HUDEP-2 (cell line): ENCODE data around the gene PRDX1.
"Not testable (repeated sequence)": the region's sequence is repeated elsewhere in the genome, so short reads cannot be mapped to it uniquely, and the experiment has no call there.

Experiments
- DNase-seq, 76 experiments: peaks; one replicate each; lab custom pipeline; 2025; ENCODE audit not compliant: unreplicated experiment in 76 of 76; lab: John Stamatoyannopoulos, UW

Gene PRDX1

DNA sequence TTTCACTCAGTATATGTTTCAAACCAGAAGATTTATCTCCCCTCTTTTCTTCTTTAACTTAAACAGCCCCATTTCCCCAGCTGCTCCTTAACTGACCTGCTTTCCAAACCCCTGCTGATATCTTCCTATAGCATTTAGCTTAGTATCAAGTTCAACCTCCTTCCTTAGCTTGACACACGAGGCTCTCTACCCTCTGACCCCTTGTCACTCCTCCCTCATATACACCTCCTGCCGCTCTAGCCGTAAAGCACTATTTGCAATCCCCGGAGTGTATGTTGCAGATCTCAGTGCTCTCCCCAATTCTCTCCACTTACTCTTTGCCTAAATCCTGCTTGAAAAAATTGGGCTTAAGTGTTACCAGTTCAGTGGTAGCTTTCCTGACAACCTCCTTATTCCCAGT is 15.2 kb upstream of the PRDX1 start:
- DNase-seq, result no peak

DNA sequence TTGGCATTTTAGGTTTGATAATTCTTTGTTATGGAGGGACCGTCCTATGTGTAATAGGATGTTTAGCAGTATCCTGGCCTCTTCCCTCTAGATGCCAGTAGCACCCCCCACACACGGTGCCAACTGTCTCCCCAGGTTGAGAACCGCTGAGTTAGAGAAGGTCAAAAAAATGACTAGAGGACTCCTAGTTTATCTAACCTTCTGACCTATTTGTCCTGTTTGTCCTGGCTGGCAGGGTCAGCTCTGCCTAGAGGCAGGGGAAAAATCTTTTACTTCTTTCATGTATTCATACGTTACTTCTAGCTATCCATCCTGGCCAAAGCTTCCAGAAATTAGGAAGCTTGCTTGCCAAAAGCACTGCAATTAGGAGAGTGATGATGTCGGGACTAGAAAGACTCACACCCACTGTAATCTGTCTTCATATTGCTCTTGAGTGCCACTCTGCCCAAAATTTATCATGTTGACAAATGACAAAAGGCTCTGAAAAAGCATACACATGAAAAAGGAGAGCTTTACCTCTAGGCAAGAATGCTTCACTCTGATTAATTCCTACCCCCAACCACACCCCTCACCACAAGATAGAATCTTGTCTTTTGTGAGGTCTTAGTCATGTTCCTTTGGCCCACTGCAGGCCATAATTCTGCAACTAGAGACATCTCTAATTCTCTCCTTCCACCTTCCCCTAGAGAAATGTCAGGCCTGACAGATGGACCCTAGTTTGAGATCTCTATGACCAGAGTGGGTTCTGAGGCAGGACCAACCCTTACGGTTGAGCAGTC is 14.5 kb upstream of the PRDX1 start:
- DNase-seq, result peak in 3 of 76 experiments; percentile 5 to 11 (median 6)

DNA sequence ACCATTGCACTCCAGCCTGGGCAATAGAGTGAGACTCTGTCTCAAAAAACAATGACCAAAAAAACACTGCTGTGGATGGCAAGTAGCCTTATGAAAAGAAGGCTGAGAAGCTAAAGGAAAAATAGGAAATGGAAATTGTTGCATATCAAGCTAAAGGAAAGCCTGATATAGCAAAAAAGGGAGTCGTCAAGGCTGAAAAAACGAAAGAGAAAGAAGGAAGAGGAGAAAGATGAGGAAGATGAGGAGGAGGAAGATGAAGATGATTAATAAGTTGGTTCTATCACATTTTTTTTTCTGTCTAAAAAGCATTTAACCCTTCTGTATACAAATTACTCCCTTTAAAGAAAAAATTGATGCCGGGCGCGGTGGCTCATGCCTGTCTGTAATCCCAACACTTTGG is 10.2 kb upstream of the PRDX1 start:
- no peak for DNase-seq

DNA sequence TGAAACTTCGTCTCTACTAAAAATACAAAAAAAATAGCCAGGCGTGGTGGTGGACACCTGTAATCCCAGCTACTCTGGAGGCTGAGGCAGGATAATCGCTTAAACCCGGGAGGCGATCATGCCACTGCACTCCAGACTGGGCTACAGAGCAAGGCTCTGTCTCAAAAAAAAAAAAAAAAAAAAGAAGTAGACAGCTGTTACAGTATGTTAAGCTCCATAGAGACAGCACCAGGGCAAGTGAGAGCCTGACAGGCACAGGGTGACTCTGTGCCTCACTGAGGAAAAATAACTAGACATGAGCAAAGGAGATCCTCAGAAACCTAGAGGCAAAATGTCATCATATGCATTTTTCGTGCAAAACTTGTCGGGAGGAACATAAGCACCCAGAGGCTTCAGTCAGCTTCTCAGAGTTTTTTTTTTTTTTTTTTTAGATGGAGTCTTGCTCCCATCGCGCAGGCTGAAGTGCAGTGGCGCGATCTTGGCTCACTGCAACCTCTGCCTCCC is 9.0 kb upstream of the PRDX1 start:
- no peak for DNase-seq

- no peak for DNase-seq
Measured at GRCh38 chr1:45526135-45526644, 4.5 kb upstream of the PRDX1 start.

DNA sequence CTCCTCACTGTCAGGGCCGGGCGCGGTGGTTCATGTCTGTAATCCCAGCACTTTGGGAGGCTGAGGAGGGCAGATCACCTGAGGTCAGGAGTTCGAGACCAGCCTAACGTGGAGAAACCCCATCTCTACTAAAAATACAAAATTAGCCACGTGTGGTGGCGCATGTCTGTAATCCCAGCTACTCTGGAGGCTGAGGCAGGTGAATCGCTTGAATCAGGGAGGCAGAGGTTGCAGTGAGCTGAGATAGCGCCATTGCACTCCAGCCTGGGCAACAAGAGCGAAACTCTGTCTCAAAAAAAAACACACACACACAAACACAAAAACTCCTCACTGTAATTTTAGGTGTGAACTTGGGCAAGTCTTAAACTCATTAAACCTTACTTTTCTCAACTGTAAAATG is 2.3 kb upstream of the PRDX1 start:
- not testable (repeated sequence) for DNase-seq

DNA sequence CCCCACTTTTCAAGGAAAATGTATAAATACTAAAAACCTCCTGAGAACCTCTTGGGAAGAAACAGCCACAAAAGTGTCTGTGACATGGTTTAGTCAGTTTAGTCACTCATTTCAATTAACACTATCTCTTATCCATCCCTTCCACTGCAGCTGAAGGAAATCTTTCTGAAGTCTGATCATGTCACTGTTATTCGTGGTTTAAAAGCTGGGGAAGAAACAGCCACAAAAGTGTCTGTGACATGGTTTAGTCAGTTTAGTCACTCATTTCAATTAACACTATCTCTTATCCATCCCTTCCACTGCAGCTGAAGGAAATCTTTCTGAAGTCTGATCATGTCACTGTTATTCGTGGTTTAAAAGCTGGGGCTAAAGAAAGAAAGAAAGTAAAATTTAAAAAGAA is 1.8 kb upstream of the PRDX1 start:
- not testable (repeated sequence) for DNase-seq

DNA sequence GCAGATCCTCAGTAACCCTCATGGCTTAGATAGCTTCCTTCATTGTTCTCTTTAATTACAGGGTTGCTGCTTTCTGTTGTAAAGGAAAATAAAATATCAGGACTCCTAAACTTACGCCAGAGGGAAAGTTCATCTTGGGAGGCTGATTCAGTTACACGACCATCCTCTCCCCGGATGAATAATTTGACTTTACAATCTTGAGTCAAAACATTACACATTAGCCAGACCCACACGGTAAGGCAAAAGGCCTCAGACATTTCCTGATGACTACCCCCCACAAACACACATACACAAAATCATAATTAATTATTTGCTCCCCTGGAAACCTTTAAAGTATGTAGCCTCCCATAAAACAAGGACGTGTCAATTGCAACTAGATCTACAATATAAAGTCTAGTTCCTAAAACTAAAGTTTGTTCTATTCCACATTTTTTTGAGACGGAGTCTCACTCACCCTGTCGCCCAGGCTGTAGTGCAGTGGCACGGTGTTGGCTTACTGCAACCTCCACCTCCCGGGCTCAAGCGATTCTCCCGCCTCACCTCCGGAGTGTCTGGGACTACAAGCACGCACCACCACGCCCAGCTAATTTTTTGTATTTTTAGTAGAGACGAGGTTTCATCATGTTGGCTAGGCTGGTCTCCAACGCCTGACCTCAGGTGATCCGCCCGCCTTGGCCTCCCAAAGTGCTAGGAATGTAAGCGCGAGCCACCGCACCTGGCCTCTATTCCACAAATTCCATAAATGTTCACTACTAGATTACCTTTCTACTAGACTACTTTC is 830 bp upstream of the PRDX1 start:
- no peak for DNase-seq

DNA sequence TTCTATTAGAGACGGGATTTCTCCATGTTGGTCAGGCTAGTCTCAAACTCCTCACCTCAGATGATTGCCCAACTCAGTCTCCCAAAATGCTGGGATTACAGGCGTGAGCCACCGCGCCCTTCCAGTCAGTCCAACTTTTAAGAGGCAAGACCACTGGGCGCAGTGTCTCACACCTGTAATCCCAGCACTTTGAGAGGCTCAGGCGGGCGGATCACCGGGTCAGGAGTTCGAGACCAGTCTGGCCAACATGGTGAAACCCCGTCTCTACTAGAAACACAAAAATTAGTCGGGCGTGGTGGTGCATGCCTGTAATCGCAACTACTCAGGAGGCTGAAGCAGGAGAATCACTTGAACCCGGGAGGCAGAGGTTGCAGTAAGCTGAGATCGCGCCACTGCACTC is 1.9 kb downstream of the PRDX1 start:
- not testable (repeated sequence) for DNase-seq

GRCh38 chr1:45518910-45519309 is 2.8 kb downstream of the PRDX1 start:
- no peak for DNase-seq

DNA sequence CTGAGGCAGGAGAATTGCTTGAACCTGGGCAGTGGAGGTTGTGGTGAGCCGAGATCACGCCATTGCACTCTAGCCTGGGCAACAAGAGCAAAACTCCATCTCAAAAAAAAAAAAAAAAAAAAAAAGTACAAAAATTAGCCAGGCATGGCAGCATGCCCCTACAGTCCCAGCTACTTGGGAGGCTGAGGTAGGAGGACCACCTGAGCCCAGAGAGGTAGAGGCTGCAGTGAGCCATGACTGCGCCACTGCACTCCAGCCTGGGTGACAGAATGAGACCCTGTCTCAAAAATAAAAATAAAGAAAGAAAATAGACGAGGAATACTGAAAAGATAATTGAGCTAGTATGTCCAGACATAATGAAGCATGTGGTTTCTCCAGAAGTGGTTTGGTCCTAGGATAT is 3.3 kb downstream of the PRDX1 start:
- DNase-seq, result not testable (repeated sequence)

DNA sequence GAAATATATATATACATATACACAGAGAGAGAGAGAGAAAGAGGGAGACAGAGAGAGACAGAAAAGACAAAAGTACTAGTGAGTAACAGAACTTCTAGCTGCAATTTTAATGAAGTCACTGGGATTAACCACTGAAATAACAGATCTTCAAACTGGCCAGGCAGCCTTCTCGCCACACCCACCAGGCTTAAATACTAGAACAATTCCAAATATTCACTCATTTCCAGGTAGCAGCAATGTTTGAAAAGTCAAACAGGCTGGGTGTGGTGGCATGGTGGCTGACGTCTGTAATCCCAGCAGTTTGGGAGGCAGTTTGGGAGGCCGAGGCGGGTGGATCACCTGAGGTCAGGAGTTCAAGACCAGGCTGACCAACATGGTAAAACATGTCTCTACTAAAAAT is 5.2 kb downstream of the PRDX1 start:
- no peak for DNase-seq

DNA sequence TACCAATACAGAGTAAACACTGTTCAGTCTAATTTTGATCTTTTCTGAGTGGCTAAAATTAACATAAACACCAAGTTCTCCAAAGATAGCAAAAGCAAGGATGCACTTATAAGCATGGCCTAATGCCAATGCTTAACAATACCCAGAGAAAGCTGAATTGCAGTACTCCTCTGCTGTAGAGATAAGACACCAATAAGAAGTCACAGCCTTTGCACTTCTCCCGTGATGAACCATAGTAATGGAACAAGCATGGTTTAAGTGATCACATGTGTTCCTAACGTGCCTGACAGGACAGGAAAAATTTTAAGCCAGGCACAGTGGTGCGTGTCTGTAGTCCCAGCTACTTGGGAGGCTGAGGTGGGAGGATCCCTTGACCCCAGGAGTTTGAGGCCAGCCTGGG is 5.6 kb downstream of the PRDX1 start:
- no peak for DNase-seq

DNA sequence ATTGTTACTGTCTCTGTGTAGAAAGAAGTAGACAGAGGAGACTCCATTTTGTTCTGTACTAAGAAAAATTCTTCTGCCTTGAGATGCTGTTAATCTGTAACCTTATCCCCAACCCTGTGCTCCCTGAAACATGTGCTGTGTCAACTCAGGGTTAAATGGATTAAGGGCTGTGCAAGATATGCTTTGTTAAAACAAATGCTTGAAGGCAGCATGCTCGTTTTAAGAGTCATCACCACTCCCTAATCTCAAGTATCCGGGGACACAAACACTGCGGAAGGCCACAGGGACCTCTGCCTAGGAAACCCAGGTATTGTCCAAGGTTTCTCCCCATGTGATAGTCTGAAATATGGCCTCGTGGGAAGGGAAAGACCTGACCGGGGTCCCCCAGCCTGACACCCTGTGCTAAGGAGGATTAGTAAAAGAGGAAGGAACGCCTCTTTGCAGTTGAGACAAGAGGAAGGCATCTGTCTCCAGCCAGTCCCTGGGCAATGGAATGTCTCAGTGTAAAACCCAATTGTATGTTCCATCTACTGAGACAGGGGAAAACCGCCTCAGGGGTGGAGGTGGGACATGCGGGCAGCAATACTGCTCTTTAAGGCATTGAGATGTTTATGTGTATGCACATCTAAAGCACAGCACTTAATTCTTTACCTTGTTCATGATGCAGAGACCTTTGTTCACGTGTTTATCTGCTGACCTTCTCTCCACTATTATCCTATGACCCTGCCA is 8.0 kb downstream of the PRDX1 start:
- DNase-seq, result not testable (repeated sequence)

- DNase-seq, result peak in 68 of 76 experiments; percentile 7 to 79 (median 50)
Measured at GRCh38 chr1:45512641-45513054, 9.0 kb downstream of the PRDX1 start.

DNA sequence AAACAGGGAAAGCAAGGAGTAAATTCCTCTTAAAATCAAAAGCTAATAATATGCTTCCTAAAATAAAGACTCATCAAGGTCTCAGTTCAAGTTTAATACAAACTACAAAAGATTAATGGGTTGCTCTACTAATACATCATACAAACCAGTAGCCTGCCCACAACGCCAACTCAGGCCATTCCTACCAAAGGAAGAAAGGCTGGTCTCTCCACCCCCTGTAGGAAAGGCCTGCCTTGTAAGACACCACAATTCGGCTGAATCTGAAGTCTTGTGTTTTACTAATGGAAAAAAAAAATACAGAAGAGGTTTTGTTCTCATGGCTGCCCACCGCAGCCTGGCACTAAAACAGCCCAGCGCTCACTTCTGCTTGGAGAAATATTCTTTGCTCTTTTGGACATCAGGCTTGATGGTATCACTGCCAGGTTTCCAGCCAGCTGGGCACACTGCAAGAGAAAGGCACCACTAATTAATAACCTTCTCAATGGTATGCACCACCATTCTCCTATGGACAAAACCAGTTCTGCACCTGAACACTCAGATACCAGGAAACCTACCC is 10.6 kb downstream of the PRDX1 start:
- DNase-seq, result no peak

DNA sequence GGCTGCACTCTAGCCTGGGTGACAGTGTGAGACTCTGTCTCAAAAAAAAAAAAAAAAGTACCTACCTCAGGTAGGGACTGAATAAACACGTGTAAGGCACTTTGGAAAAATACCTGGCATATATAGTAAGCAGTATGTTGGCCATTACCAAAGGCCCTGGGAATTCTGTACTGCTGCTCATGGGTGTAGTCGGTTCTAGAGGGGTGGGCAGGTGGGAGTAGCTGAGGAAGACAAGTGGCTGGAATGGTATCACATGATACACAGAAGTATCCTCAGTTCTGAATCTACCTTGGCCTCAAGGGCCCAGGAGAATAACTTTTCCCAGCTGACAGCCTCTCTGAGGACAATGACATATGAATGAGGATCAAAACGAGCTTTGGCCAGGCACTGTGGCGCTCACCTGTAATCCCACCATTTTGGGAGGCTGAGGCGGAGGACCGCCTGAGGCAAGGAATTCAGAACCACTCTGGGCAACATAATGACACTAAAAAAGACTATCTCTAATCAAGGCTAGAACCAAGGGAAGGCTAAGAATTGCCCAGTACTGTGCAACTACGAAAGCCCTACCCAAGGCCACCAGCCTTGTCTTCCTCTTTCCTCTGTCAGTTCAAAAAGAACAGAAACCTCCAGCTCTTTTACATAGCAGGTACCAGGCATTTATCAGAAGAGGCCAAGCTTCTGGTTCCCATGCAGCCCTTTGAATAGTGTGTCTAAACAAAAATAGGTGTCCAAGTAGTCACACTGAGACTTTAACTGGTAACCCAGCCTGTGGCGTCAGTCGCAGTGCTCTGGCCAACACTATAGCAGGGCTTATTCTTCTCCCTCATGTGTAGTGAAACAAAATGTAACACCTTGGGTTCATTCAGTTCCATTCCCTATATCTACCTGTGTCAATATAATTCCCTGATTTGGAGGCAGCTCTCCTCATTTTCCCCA is 11.4 kb downstream of the PRDX1 start:
- no peak for DNase-seq

DNA sequence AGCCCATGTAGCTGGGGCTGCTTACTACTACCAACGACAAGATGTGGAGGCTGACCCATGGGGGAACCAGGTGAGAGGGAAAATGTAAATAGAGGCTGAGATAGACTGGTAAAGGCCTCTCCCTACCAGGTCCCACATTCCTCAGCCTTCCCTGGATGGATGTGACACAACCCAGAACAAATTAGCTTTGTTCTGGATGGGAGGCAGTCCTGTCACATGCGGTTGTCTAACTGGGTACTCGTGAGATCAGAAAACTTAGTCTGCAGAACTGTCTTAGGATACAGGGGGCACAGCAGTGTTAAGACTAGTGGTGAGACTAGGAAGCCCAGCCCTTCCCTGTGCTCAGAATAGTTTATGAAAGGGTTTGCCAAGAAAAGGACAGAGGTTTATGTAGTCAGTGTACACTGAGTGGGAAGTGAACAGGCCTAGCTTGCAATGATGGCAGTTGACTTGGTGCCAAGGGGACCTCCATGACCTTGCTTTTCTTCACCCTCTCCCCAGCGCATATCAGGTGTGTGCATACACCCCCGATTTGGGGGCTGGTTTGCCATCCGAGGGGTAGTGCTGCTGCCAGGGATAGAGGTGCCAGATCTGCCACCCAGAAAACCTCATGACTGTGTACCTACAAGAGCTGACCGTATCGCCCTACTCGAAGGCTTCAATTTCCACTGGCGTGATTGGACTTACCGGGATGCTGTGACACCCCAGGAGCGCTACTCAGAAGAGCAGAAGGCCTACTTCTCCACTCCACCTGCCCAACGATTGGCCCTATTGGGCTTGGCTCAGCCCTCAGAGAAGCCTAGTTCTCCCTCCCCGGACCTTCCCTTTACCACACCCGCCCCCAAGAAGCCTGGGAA is 13.2 kb downstream of the PRDX1 start:
- DNase-seq, result no peak

GRCh38 chr1:45507893-45508292 is 13.8 kb downstream of the PRDX1 start:
- no peak for DNase-seq
